Measurements from ENCODE around the gene CD244. TPM values are rescaled to one million over a fixed set of nuclear protein-coding genes. Genes with fewer than 3 reads are reported as not detected.
A peak's percentile ranks its signal among the peaks of the same experiment; 100 is the strongest.
"Not testable (repeated sequence)": the region's sequence is repeated elsewhere in the genome, so short reads cannot be mapped to it uniquely, and the experiment has no call there.

The CD244 gene
- 1.6 TPM for polyA plus RNA-seq

DNA sequence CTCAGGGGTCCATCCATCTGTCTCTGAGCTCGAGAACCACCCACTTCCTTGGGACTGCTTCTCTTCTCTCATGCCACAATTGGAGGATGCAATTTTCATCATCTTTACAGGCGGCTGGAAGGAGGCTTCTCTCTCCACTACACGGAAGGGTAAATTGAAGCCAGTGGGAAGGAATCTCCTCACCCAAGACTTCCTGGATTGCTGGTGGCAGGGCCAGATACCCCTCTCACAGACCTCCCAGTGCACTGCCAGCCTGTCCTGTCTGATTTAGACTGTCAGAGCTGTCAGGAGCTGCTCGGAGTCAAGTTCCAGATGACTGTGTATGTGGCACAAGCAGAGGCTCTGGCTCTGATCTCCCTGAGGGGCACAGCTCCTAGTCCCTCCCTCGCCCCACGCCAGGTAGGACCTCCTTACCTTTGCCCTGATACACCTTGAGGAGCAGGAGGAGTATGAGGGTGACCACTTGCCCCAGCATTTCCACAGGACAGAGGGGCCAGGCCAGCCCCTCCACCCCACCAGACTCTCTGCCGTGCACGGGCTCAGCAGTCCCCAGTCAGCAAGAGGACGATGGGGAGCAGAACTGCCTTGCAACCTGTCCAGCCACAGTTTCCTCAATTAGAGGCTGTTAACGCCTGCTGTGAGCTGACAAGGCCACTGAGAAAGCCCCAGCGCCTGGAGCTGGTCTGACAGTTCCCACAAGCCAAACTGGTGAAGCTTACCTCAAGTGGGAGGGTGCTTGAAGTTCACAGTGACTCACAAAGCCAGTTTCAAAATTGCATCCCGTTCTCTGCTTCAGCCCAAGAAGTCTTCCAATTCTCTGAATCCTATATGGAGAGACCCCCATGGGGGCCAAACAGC, at the start of gene CD244:
Gene CD244 (minus strand): TSS at position 685 of the 858 bp plus-strand sequence. CDS start 210 bp downstream, at position 475.
- Mint-ChIP-seq H3K4me1 (peaks cover 0 to 21% (median 5%) of the 10 kb centered on the region in 3 donors), H3K4me3 (peak within 1 kb of the TSS in 2 of 4 donors; percentile 47 to 82), H3K27me3 (peaks cover 5% of the 10 kb centered on the region), H3K36me3 (peaks cover 1% of the 10 kb centered on the region), H3K9me3 (peaks cover 0 to 2% (median 0%) of the 10 kb centered on the region in 3 donors), H3K27ac (peak within 1 kb of the TSS in 2 of 3 donors; percentile 46 to 68)

GRCh38 chr1:160911925-160912324, 49.2 kb upstream of the CD244 start:
- no peaks in the 10 kb centered on the region for H3K4me1 Mint-ChIP-seq
- H3K36me3 Mint-ChIP-seq = no peaks in the 10 kb centered on the region
- no peak overlapping the region for H3K4me3 Mint-ChIP-seq

DNA sequence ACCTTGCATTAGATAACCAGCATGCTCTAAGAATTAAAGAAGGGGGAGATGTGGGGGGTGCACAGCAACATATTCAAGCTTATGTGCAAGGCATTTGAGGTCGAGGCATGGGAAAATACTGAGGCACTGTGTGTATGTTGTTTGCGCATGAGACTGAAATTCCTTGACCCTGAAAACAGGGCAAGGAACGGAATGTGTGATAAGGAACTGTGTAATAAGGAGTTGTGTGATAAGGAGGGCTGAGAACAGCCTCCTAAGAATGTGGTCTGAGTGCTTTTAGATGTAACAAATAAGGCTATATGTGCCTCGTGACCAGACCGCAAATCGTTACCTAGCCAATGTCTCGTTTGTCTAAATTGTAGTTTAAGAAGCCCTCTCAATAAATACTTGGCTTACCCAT, 48.8 kb upstream of the CD244 start:
- no peaks in the 10 kb centered on the region for H3K9me3 Mint-ChIP-seq
- peaks cover 2% of the 10 kb centered on the region for H3K27me3 Mint-ChIP-seq
- no peaks in the 10 kb centered on the region for H3K36me3 Mint-ChIP-seq
- no peaks in the 10 kb centered on the region for H3K4me1 Mint-ChIP-seq
- no peak overlapping the region for H3K27ac Mint-ChIP-seq
- no peak overlapping the region for H3K4me3 Mint-ChIP-seq

More at GRCh38 chr1:160911925-160912324, 49.2 kb upstream of the CD244 start:
- no peak overlapping the region for H3K27ac Mint-ChIP-seq
- no peaks in the 10 kb centered on the region for H3K9me3 Mint-ChIP-seq
- H3K27me3 Mint-ChIP-seq = peaks cover 4% of the 10 kb centered on the region

GRCh38 chr1:160910170-160910750, 47.6 kb upstream of the CD244 start:
- H3K9me3 Mint-ChIP-seq = no peaks in the 10 kb centered on the region
- no peak overlapping the region for H3K4me3 Mint-ChIP-seq
- no peaks in the 10 kb centered on the region for H3K36me3 Mint-ChIP-seq
- H3K27me3 Mint-ChIP-seq = peaks cover 2% of the 10 kb centered on the region
- H3K27ac Mint-ChIP-seq = no peak overlapping the region
- H3K4me1 Mint-ChIP-seq = no peaks in the 10 kb centered on the region

DNA sequence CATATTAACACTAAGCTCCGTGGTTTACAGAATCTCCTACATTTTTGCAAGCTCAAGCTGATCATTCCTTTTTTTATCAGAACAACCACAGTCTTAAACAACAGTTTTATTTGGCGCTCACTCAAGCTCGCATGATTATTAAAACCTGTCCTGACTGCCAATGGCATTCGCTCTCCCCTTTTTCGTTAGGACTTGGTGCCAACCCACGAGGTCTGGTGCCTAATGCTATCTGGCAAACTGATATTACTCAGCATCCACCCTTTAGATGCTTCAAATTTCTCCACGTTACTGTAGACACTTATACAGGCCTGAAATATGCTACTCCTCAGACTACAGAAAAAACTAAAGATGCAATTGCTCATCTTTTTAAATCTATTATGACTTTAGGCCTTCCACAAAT, 45.3 kb upstream of the CD244 start:
- no peak overlapping the region for H3K4me3 Mint-ChIP-seq
- no peaks in the 10 kb centered on the region for H3K27me3 Mint-ChIP-seq
- no peak overlapping the region for H3K27ac Mint-ChIP-seq
- H3K36me3 Mint-ChIP-seq = no peaks in the 10 kb centered on the region
- H3K9me3 Mint-ChIP-seq = no peaks in the 10 kb centered on the region
- no peaks in the 10 kb centered on the region for H3K4me1 Mint-ChIP-seq

GRCh38 chr1:160905617-160905989, 42.9 kb upstream of the CD244 start:
- Mint-ChIP-seq H3K9me3 (no peaks in the 10 kb centered on the region), H3K27me3 (peaks cover 1% of the 10 kb centered on the region), H3K36me3 (no peaks in the 10 kb centered on the region), H3K4me3 (no peak overlapping the region), H3K4me1 (no peaks in the 10 kb centered on the region), H3K27ac (no peak overlapping the region)

DNA sequence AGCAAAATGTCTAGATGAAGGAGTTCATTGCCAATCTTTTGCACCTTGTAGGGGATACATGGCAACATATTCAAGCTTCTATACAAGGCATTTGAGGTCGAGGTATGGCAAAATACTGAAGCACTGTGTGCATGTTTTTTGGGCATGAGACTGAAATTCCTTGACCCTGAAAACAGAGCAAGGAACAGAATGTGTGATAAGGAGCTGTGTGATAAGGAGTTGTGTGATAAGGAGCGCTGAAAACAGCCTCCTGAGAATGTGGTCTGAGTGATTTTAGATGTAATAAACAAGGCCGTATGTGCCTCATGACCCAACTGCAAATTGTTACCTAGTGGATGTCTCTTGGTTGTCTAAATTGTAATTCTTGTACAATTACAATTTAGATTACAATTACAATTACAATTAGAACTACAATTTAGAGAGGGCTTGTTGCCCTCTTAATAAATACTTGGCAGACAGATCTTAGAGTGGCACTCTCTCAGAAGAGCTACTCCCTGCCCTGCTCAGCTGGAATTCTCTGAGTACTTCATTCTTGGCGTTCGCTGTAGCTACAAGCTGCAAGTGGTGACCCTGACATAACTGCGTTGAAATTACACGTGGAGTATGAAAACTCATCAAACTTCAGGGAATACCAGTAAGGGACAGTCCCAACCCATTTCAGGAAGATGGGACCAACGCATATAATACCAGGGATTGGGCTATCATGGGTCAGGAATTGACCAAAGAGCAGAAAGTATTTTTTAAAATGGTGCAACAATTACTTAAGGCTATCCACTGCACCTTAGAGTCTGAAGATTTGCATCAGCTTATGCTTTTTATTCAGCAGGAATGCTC, 42.3 kb upstream of the CD244 start:
- no peaks in the 10 kb centered on the region for H3K4me1 Mint-ChIP-seq
- H3K4me3 Mint-ChIP-seq = no peak overlapping the region
- H3K9me3 Mint-ChIP-seq = no peaks in the 10 kb centered on the region
- no peaks in the 10 kb centered on the region for H3K36me3 Mint-ChIP-seq
- H3K27ac Mint-ChIP-seq = no peak overlapping the region
- H3K27me3 Mint-ChIP-seq = peaks cover 1% of the 10 kb centered on the region

DNA sequence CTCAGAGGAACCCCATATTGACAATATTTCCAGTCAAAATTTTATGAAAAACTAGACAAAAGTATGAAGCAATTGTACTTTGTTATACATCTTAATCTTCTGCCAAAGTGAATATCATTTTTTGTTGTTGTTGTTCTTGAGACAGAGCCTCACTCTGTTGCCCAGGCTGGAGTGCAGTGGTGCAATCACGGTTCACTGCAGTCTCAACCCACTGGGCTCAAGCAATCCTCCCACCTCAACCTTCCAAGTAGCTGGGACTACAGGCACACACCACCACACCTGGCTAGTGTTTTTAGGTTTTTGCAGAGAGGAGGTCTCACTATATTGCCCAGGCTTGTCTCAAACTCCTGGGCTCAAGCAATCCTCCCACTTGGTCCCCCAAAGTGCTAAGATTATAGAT, 39.6 kb upstream of the CD244 start:
- not testable (repeated sequence) for H3K27me3 Mint-ChIP-seq, H3K9me3 Mint-ChIP-seq, H3K4me1 Mint-ChIP-seq, H3K4me3 Mint-ChIP-seq, H3K27ac Mint-ChIP-seq, H3K36me3 Mint-ChIP-seq

GRCh38 chr1:160901768-160902167, 39.1 kb upstream of the CD244 start:
- H3K27me3 Mint-ChIP-seq = peaks cover 8% of the 10 kb centered on the region
- H3K9me3 Mint-ChIP-seq = no peaks in the 10 kb centered on the region
- H3K4me3 Mint-ChIP-seq = no peak overlapping the region
- H3K36me3 Mint-ChIP-seq = no peaks in the 10 kb centered on the region
- H3K27ac Mint-ChIP-seq = no peak overlapping the region
- H3K4me1 Mint-ChIP-seq = no peaks in the 10 kb centered on the region

DNA sequence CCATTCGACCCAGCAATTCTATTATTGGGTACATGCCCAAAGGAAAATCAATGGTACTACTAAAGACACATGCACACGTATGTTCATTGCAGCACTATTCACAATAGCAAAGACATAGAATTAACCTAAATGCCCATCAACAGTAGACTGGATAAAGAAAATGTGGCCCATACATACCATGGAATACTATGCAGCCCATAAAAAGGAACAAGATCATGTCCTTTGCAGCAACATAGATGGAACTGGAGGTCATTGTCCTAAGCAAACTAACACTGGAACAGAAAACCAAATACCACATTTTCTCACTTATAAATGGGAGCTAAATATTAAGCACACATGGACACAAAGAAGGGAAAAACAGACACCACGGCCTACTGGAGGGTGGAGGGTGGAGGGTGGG, 38.0 kb upstream of the CD244 start:
- not testable (repeated sequence) for H3K36me3 Mint-ChIP-seq, H3K9me3 Mint-ChIP-seq, H3K4me1 Mint-ChIP-seq, H3K4me3 Mint-ChIP-seq, H3K27ac Mint-ChIP-seq
- H3K27me3 Mint-ChIP-seq = peaks cover 10% of the 10 kb centered on the region

GRCh38 chr1:160894368-160895135, 31.9 kb upstream of the CD244 start:
- H3K27me3 Mint-ChIP-seq = peaks cover 18% of the 10 kb centered on the region
- H3K9me3 Mint-ChIP-seq = peaks cover 5 to 12% (median 7%) of the 10 kb centered on the region in 3 donors
- H3K36me3 Mint-ChIP-seq, H3K4me1 Mint-ChIP-seq, H3K27ac Mint-ChIP-seq, H3K4me3 Mint-ChIP-seq: not testable (repeated sequence)

DNA sequence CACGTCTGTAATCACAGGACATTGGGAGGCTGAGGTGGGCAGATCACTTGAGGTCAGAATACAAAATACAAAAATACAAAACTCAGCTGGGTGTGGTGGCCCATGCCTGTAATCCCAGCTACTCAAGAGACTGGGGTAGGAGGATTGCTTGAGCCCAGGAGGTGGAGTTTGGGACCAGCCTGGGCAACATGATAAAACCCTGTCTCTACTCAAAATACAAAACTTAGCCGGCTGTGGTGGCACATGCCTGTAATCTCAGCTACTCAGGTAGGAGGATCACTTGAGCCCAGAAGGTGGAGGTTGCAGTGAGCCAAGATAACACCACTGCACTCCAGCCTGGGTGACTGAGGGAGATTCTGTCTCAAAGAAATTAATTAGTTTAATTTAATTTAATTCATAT, 28.8 kb upstream of the CD244 start:
- no peak overlapping the region for H3K27ac Mint-ChIP-seq
- no peaks in the 10 kb centered on the region for H3K36me3 Mint-ChIP-seq
- H3K4me1 Mint-ChIP-seq = no peaks in the 10 kb centered on the region
- H3K27me3 Mint-ChIP-seq = peaks cover 9% of the 10 kb centered on the region
- no peak overlapping the region for H3K4me3 Mint-ChIP-seq
- peaks cover 5 to 12% (median 8%) of the 10 kb centered on the region in 3 donors for H3K9me3 Mint-ChIP-seq

GRCh38 chr1:160888926-160889325, 26.2 kb upstream of the CD244 start:
- H3K4me1 Mint-ChIP-seq = no peaks in the 10 kb centered on the region
- no peak overlapping the region for H3K27ac Mint-ChIP-seq
- no peak overlapping the region for H3K4me3 Mint-ChIP-seq
- H3K27me3 Mint-ChIP-seq = peaks cover 9% of the 10 kb centered on the region
- H3K9me3 Mint-ChIP-seq = peaks cover 3 to 6% (median 3%) of the 10 kb centered on the region in 3 donors
- H3K36me3 Mint-ChIP-seq = no peaks in the 10 kb centered on the region

DNA sequence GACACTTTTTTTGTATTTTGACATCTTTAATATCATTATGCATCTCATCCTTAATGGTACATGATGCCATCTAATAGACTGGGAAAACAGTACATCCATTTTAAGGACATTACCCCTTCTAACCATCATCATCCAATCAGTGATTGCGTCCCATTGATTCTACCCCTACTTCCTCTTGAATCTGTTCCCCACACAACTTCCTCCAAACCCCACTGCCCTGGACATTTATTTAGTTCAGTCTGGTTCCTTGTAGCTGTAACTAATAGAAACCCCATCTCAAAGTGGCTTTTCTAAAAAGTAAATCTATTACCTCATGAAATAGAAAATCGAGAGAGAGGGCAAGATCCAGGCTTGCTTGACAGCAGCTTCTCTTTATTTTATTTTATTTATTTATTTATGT, 24.4 kb upstream of the CD244 start:
- Mint-ChIP-seq H3K36me3 (no peaks in the 10 kb centered on the region), H3K4me3 (no peak overlapping the region), H3K27ac (no peak overlapping the region), H3K27me3 (peaks cover 6% of the 10 kb centered on the region), H3K9me3 (peaks cover 0 to 2% (median 0%) of the 10 kb centered on the region in 3 donors), H3K4me1 (no peaks in the 10 kb centered on the region)

- Mint-ChIP-seq H3K4me3 (no peak within 1 kb of the TSS), H3K36me3 (peaks cover 1% of the 10 kb centered on the region), H3K4me1 (peaks cover 0 to 2% (median 0%) of the 10 kb centered on the region in 3 donors), H3K27me3 (peaks cover 1% of the 10 kb centered on the region), H3K9me3 (peaks cover 0 to 2% (median 0%) of the 10 kb centered on the region in 3 donors), H3K27ac (no peak within 1 kb of the TSS)
Measured at GRCh38 chr1:160885042-160885441, 22.4 kb upstream of the CD244 start, which contains the start of gene ITLN1. TSS of gene ITLN1 (minus strand) at chr1:160885180. CDS start at chr1:160884877, 303 bp downstream.
